Ammon's horn (tissue), 1 donor: ENCODE measurements around the gene TRIM28.
A peak's percentile ranks its signal among the peaks of the same experiment; 100 is the strongest.
"Not testable (repeated sequence)": the region's sequence is repeated elsewhere in the genome, so short reads cannot be mapped to it uniquely, and the experiment has no call there.

Source experiments
- DNase-seq: peaks from one replicate; pipeline ENCODE4 v3.0.0-alpha.2; 2016; ENCODE audit warnings: low spot score

Gene TRIM28

DNA sequence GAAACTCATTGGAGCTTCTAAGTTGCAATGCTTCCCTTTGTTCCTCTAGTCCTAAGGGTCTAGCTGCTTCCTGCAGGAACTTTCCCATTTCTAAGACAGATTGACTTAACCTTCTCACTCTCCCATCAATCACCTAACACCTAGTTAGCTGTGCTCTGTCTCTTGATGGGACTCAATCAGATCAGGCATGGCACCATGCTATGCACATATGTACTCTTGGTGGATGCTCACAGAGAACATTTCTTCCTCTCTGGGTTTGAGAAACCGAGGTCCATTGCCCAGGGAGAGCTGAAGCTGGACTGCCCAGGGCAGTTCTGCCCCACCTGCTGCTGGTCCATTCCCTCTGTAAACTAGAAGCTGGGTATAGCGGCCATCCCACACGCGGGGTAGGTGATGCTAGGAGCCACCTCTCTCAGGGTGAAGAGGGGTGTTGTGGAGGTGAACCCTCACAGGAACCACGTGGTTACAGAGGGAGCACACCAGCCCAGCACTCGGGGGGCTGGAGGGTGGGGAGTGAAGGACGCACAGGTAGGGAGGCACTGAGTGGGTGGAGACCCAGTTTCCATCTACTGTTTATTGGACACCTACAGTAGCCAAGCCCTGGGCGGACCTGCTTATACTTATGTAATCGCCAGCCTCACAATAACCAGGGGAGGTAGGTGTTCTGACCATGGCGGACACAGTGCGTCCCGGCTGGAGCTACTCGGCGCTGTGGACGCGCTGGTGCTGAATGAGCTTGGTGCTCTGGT, 17.7 kb downstream of the TRIM28 start:
- no peak for DNase-seq

DNA sequence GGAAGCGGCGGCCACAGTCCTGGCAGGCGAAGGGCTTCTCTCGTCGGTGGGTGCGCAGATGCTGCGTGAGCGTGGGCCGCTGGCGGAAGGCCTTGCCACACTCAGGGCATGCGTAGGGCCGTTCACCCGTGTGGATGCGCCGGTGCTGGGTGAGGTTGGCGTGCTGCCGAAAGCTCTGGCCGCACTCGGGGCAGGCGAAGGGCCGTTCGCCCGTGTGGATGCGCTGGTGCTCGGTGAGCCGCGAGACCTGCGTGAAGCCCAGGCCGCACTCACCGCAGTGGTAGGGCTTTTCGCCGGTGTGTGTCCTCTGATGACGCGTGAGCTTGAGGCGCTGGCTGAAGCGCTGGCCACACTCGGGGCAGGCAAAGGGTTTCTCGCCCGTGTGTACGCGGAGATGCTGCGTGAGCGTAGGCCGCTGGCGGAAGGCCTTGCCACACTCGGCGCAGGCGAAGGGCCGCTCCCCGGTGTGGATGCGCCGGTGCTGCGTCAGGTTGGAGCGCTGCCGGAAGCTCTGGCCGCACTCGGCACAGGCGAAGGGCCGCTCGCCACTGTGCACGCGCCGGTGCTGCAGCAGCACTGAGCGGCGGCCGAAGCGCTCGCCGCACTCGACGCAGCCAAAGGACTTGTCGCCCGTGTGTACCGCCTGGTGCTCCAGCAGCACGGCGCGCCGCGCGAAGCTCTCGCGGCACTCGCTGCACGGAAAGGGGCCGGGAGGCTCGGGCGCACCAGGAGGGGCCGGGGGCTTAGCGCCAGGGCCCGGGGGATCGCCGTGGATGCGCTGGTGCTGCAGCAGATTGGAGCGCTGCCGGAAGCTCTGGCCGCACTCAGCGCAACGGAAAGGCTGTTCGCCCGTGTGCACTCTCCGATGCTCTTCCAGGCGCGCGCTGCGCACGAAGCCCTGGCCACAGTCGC, 18.5 kb downstream of the TRIM28 start:
- DNase-seq: peak; percentile 37

DNA sequence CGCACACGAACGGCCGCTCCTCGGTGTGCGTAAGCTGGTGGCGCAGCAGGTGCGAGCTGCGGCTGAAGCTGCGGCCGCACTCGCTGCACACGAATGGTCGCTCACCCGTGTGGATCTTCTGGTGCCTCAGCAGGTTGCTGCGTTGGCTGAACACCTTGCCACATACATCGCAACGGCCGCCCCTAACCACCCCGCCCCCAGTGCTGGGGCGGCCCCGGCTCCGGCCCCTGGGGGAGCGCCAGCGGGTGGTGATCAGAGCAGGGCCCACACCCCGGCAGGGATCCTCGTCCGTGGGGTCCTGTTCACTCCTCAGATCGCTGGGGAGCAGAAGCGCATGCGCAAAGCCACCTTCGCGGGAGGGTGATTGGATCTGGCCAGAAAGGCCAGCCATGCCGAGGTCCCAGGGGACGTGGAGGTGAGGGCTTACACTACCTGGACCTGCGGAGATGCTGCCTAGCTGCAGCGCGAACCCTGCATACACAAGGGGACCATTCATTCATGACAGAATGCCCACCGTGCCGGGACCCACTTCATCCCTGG, 19.2 kb downstream of the TRIM28 start:
- no peak for DNase-seq

DNA sequence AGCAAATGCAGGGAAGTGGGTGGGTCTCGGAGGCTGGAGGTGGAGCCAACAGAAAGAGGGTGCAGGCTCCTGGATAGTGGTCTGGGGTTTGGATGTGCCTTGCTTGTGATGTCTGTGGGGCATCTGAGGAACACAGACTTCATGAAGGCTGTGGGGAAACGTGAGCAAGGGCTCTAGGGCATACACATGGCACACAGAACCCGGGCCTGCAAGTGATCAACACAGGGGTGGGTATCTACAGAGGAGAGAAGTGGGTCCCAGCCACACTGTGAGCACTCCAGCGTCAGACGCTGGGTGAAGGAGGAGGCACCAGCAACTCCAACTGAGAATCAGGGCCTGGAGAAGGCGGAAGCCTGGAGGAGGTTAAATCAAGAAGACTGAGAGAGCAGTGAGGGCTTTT, 20.0 kb downstream of the TRIM28 start:
- no peak for DNase-seq

DNA sequence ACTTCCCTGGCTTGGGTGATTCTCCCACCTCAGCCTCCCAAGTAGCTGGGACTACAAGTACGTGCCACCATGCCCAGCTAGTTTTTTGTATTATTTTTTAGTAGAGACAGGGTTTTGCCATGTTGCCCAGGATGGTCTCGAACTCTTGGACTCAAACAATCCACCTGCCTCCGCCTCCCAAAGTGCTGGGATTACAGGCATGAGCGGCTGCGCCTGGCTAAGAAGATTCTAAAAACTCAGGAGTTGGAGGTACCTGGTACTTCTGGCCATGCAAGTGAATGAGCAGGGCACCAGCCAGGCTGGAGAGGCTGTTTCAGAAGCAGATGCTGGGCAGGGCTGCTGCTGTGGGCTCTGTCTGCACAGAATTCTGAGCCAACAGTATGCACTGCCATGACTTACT, 23.1 kb downstream of the TRIM28 start:
- DNase-seq: no peak

DNA sequence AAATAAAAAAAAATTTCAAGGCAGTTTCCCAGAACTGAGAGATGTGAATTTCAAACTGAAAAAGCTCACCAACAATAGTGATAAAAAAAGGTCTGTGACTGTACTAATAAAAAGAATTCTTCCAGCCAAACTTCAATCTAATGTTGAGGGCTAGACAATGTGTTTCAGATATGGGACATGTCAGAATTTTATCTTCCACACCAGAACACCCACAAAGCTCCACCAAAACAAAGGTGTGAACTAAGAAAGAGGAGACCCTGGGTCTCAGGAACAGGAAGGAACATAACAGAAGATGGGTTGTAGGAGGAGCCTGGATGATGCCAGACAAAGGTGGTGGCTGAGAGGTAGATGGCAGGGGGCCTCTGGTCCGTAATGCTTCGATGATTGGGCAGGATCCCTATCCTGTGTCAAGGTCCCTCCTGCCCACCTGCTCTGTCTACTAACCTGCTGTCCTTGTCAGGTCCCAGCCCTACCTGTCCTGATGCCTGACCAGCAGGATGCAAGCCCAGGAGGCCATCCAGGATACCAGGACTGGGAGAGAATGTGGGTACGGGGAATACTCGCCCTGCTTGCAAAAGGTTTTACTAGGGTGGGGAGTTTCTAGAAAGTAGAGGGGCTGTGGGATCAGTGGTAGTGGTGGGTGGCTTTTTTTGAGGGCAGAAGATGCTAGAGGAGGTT, 24.7 kb downstream of the TRIM28 start:
- no peak for DNase-seq

DNA sequence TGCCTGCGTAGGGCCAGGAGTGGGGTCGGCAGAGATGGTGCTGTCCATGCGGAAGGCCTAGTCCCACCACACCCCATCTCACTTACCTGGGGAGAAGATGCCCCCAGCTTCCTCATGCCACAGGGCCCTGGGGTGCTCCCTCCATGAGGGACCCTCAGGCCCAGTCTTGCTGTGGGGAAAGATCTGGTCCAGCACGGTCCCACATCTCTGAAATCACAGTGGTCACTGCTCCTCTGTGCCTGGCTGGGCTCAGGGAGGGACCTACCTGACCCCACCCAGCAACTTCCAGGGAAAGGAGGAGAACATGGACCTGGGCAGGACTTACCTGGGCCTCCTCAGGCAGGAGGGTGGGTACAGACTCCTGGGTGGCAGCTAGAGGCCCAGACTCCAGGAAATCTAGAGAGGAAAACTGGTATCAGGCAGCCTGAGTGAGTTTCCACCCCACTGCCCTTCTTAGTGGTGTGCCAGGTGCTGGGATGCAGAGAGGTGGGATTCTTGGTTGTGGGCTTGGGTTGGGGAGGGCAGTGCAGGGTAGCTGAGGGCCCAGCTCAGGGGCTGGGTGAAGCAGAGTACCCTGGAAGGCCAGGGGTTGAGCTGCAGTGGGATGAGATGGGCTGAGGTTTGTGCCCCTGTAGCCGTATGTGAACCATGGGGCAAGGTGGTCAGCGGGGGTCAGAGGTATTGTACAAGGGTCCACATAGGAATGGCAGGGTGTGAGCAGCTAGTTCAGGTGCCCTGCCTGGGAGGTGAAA, 25.5 kb downstream of the TRIM28 start:
- no peak for DNase-seq

DNA sequence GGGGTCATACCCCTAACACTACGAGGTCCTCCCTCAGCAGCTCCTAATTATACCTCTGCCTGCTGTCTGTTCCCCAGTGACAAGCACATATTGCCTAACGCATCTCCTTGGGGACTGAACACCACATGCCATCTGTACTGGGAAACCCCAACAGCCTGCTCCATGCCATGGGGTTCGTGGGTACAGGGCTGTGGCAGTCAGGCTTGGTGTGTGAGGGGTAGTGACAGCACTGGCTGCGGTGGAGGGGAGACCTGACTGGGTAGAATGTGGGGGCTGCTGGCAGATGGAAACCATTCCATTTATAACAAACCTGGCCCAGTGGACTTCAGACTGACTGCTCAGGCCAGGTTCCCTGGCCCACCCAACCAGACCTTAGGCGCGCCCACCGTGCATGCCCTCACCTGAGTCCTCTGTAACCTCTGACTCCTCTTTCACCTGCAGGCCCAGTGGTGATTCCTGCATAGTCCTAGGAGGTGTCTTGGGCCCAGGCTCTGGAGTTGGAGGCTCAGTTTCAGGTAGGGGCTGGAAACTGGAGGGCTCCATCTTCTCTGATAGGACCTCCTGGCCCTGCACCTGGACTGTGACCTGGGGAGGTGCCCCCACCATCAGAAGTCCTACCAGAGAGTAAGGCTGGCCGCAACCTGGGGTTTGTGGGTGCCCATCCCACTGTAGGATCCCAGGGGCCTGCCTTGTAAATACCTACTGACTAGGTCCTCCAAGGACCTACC, 26.2 kb downstream of the TRIM28 start:
- DNase-seq: peak; percentile 47

DNA sequence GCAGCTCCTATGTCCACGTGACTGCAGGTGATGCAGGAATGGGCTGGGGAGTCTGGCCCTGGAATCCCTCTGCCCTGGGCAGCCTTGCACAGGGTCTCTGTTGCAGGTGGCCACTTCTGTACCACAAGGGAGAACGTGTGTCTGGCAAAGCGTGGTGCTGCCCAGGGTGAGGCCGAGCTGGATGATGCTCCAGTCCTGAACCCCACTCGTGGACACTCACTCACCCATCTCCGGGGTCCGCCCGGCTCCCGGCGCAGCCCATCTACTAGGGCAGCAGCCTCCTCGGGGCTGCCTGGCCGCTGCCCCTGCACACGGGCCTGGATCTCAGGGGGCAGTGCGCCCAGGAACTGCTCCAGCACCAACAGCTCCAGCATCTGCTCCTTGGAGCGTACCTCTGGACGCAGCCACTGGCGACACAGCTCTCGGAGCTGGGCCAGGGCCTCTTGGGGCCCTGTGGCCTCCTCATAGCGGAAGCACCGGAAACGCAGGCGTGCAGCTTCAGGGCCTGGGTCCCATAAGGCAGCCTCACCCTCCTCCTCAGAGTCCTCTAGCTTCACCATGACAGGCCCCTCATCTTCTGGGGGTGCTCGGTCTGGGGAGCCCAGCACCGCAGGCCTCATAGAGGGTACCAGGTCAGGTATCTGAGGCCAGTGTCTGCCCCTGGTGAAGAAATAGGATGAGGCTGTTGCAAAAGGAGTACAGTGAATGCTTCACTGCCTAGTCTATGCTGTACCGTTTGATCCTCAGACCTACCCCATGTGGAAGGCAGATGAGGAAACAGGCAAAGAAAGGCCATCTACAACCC, 27.1 kb downstream of the TRIM28 start:
- no peak for DNase-seq

DNA sequence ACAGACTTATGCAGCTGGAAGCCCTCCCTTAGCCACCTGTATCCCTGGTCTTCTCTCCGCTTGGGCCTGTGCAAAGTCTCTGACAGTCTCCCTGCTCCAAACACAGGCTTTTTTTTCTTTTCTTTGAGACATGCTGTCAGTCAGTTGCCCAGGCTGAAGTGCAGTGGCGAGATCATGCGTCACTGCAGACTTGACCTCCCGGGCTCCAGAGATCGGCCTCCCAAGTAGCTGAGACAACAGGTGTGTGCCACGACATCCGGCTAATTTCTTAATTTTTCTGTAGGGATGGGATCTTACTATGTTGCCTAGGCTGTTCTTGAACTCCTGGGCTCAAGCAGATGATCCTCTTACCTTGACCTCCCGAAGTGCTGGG, 27.7 kb downstream of the TRIM28 start:
- no peak for DNase-seq

DNA sequence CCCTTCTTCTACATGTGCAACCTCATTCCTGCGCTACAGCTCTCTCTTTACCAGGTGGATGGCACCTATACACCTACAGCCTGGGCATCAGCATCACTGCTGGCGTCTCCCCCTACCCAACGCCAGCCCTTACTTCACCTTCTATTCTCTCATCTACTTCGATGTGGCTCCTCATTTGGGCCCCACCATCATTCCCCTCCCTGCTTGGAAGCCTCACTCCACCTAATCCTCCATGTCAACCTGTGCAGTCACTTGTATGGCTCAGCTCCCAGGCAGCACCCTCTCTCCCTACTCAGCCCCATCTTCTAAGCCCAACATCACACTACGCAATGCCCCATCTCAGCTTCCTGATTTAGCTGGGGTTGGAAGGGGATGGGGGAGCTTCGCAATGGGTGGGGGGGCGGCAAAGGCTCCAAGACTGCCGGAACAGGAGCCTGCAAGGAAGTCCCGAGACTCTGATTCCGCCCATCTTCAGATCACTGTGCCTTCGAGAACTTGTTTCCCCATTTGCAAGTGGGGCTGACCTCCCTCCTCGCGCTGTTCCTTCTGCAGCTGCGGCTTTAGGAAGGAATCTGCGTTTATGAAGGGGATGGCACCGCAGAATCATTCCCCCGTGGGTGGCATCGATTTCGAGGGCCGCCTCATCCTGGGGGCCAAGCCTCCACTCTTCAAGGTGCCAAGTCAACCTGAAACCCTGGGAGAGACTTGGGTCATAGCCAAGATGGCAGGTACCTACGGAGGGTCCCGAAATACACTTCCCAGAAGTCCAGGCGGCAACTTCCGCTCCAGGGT, 28.4 kb downstream of the TRIM28 start:
- DNase-seq: no peak

DNA sequence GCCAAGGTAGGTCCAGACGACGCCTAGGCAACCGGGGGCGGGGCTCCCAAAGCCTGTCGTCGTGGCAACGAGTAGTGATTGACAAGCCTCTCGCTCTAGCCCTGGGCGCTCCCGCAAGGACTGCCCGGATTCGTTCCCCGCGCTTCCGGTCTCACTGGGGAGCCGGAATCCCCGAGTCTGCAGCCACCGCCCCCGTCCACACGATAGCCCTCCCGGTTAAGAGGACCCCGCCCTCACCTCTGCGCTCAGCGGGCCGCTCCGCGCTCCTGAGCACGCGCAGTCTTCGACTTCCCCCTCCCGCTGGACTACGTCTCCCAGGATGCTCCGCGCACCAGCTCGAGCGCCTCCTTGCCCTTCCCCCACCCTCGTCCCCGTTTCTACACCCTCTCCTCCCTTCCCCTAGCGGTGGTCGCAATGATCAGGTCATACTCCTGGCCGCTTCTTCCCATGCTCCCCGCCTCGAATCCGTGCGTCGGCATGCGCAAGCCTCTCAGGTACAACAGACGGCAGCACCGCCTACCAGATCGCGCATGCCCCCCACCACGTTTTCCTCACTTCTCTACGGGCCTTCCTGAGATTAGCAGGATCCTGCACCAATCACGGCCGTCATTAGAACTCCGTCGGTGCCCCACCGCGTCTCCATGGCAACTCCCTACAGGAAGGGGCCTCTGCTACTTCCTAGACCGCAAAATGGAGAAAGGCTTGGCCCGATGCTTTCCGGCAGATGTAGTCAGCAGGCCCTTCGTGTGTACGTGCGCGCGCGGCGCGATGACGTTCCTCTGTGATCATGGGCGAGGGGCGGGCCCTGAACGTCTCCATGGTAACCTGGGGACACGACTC, 29.2 kb downstream of the TRIM28 start, which contains the start of gene MZF1:
Gene MZF1 (minus strand): TSS at position 518 of the 840 bp plus-strand sequence. CDS start 1,946 bp downstream, outside the sequence.
- DNase-seq: peak; percentile 100

DNA sequence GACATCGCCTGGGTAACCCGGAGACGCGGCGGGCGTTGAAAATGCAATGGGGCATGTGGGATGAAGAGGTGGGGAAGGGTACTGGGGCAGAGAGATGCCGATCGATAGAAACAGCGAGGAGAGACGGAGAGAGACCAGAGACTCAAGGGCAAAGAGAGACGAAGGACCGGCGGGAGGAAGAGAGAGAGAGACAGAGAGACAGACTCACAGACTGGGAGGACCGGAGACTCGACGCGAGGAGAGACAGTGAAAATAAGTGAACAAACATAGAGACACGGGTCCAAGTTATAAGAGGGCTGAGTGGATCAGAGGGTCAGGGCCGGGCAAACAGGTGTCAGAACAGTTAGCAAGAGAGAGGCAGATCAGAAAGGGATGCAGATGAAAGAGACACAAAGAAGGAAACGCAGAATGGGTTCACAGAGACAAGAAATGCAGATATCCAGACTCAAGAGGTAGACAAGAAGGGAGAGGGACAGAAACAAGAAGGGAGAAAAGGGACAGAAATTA, 29.8 kb downstream of the TRIM28 start:
- peak; percentile 33 for DNase-seq

DNA sequence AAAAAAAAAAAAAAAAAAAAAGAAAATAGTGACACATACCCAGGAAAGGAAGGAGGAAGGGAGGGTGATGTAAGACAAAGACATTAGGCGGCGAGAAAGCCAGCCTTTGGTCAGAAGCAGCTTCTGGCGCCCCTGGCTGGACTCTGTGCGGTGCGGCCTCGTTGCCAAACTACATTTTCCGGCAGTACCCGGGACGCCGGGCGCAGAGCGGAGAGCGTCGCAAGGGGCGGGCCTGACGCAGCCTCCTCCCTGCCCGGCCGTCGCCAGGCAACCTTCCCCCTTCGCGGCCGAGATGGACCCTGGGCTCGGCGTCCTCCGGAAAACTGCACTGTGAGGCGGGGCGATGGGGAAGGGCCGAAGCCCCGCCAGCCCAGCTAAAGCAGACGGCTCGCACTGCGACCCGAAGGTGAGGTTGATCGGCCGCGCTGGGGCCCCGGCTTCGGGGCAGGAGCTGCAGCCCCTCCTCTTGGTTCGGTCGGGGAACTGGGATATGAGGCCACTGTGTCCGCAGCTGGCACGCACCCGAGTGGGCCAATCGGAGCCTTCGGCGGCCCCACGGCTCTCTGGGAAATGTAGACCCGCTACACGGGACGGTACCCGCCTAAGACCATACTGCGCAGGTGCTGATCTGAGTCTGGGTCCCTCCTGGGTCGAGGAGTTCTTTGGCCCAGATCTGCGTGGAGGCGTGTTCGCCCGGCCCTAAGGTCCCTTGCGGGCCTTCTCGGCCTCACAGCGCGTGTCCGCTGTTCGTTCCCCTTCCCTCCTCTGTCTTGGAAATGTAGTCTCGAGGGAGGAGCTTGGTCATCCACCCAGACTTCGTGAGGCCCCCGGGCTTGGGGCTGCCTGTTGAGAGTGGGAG, 31.5 kb downstream of the TRIM28 start:
- DNase-seq: peak; percentile 96

DNA sequence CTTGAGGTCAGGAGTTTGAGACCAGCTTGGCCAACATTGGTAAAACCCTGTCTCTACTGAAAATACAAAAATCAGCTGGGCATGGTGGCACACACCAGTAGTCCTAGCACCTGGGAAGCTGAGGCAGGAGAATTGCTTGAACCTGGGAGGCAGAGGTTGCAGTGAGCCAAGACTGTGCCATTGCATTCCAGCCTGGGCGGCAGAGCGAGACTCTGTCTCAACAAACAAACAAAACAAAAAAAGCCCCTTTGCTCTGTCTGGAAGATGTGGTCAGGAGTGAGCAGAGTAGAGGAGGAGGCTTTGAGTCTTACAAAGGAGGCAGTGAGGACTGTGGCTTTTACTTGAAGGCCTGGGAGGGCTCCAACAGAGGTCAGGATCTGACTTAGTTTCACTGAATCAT, 33.7 kb downstream of the TRIM28 start:
- not testable (repeated sequence) for DNase-seq

DNA sequence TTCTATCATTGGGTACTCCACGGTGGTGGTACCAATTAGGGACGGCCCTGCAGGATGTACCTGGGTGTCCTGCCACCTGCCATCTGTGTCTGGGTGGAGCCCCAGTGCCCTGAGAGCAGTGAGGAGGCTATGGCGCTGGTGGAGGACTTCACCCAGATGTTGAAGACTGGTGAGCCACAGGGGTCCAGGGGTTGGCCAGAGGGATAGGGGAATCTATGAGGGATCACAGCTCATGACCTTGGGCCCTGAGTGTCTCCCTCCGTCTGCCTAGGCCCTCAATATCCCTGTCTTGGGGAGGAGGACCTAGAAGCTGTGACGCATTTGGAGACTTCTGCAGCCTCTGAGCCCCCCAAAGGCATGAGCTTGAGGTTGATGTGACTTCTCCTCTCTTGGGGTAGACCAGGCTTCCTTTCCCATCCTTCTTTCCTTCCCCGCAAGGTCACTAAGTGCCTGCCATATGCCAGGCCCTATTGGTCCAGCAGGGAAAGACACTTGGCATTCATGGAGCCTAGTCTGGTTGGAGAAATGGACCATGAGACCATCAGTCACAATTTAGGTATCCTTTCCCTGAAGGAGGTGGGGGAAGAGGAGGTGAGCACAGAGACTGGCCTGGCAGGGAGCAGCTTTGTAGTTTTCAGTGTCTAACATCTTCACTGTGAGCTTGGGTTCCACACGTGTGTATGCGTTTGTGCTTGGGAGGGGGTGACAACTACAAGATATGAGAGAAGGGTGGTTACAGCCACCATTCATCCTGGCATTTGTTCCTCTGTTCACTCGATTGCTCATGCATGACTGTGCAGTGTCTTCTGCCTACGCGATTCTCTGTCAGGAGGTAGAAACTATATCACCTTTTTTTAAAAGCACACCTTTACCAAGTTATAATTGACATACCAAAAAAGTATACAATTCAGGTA, 34.4 kb downstream of the TRIM28 start:
- DNase-seq: peak; percentile 12
